GM19468 (cell line): ENCODE data around the gene FAT1.
"Not testable (repeated sequence)": the region's sequence is repeated elsewhere in the genome, so short reads cannot be mapped to it uniquely, and the experiment has no call there.

Source experiments
- ATAC-seq: cut with Tn5 transposase; IDR thresholded peaks from one replicate; pipeline ENCODE4 v1.9.1; 2021; ENCODE audit warnings: mild to moderate bottlenecking, moderate library complexity, moderate number of reproducible peaks; ENCODE audit not compliant: unreplicated experiment; ENCODE audit errors: extremely low read depth

The FAT1 gene

GRCh38 chr4:186666252-186666651 lies 57.4 kb downstream of the FAT1 start:
- no peak for ATAC-seq

- no peak for ATAC-seq
Observed at GRCh38 chr4:186660403-186660802, 63.3 kb downstream of the FAT1 start.

DNA sequence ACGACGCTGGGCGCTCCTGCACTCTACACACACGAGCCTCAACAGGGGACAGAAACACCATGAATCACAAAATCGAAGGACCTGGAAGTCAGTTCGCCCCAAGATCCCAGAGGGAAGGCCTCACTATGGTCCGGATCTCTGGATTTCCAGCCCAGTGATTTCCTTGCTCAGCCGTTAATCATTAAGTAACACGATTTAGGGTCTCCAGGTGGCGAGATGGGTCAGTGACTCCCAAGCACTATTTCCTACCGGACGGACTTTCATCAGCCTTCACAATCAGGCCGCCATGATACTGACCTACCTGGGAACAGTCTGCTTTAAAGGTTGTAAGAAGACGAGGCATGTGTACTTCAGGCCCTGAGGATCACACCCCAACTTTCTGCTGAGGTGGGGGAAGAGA lies 63.7 kb downstream of the FAT1 start:
- ATAC-seq, result no peak

- not testable (repeated sequence) for ATAC-seq
Observed at GRCh38 chr4:186659456-186659855, 64.2 kb downstream of the FAT1 start.

DNA sequence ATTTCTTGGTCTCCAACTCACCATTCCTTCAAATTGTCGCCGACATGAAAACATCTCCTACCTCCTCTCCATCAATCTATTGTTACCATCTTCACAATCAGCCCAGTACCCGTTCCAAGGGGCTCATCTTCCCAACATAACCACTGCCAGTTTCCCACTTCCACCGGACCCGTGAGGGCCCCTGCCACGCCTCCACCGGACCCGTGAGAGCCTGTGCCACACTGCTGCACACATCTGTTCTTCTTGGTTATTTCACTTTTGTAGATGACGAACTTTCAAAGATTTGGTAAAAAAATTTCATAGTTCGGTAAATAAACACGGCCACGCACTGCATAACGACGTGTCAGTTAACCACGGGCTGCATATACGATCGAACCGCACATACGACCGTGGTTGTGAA lies 65.0 kb downstream of the FAT1 start:
- ATAC-seq, result no peak

DNA sequence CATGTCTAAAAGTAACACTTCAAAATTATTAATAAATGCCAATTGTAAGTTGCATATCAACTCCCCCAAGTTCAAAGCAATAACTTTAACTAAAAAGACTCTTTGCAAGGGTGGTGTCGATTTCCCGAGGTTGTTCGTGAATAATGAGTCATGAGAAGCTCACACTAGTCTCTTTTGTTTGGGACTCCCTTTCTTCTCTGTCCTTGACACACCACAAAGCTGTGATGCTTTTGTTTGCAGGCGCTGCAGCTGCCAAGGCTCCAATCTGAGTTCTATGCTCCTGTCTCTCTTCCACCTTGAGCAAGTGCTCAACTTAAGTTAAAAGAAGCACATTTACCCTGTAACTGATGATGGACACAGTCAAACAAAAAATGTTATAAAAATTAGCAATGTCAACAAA lies 65.9 kb downstream of the FAT1 start:
- ATAC-seq, result no peak

DNA sequence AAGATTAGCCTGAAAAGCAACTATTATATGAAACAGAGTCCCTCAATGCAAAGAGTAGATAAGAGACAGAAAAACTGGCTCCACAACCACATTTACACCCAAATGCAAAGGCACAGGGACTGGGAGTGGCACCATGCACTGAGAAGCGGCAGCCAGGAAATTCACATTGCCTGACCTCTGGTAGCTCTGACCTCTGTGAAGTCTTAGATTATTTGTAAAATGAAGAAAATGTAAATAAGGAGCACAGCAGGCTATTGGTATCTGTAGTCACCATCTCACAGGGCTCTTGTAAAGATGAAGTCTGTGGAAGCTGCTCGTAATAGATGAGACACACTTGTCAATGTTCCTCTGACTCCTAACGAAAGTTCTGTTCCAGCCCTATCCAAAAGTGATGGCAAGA lies 69.7 kb downstream of the FAT1 start:
- ATAC-seq, result no peak

DNA sequence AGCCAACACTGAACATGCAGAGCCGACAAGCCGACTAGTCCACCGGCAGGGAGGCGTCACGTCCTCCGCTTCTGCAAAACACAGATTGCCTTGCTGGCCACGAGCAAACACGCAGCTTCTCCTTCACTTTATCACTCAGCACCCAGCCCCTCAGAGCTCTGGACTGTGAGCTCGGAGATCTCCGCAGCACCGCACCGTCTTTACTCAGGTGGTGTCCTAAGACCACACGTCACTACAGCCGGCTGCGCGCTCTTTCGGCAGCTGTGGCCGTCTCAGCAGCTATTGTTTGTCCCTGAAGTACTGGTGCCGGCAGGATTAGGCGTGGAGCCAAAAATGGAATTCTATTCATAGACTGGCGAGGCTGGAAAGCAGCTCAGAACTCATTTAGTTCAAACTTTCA lies 72.0 kb downstream of the FAT1 start:
- ATAC-seq, result no peak

GRCh38 chr4:186651181-186651603 lies 72.5 kb downstream of the FAT1 start:
- ATAC-seq, result no peak

GRCh38 chr4:186650401-186651180 lies 73.1 kb downstream of the FAT1 start:
- no peak for ATAC-seq

DNA sequence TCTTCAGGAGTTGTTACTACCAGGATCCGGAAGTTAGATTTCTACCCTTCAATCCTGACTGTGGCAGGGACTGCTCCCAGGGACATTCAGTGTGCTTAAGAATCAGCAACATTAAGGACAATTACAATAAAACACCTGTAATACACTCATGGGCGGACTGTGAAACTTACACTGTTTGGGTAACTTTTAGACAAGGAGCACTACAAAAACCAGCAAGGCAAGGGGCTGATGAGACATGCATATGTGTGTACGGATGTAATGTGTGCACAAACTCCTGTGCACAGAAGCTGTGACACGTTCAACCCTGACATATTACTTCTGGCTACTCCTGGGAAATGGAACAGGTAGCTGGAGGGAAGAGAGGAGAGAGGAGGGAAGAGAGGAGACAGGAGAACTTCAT lies 75.8 kb downstream of the FAT1 start:
- ATAC-seq, result no peak

GRCh38 chr4:186644737-186645261 lies 78.9 kb downstream of the FAT1 start:
- no peak for ATAC-seq

DNA sequence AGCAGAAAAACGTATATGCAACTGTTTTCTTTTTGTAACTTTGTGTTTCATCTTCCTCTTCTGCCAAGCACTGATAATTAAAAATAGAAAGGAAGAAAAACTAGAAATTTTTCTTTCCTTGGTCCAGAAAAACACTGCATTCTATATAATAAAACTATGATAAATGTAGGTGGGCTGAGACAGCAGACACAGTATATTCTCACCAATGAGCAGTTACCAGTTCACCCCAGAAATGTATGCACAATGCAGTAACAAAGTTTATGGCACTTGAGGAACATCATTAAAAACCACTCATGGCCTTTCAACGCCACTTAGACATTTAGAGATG lies 79.4 kb downstream of the FAT1 start:
- ATAC-seq, result no peak

GRCh38 chr4:186643501-186644310 lies 80.0 kb downstream of the FAT1 start:
- no peak for ATAC-seq

- ATAC-seq, result no peak
Observed at GRCh38 chr4:186642998-186643397, 80.7 kb downstream of the FAT1 start.

DNA sequence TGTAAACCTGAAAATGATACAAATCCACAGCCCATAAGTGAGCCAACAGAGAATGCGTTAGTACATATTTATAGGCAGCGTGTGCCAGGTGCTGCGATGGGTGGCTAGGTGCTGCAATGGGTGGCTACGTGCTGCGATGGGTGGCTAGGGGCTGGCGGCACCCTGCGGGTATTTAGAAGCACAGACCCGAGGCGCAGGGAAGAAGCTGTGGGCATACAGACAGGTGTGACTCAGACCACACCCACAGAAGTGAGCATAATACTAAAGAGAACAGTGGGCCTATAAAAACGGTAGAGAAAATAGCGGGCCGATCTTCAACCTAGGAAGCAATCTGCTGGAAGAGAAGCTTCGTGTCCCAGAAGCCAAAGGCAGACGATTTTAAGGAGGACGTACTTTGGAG lies 81.1 kb downstream of the FAT1 start:
- ATAC-seq, result no peak

- no peak for ATAC-seq
Observed at GRCh38 chr4:186634591-186635128, 89.0 kb downstream of the FAT1 start.

DNA sequence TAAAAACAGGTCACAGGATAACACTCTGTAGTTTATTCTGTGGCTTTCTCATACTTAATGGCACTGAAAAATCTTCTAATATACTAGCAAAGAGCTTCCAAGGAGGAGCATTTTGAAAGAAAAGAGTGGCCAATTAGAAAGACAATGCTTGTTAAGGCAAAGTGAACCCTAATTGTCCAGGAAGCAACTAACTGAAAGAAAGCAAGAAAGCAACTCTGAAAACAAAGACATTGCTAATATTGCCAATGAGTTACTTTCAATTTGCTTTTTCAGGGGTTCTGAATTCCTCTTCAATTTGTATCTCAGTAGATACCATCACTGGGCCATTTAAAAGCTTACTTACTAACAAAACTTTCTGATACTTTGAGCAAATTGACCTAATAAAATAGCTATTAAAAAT lies 89.8 kb downstream of the FAT1 start:
- no peak for ATAC-seq

DNA sequence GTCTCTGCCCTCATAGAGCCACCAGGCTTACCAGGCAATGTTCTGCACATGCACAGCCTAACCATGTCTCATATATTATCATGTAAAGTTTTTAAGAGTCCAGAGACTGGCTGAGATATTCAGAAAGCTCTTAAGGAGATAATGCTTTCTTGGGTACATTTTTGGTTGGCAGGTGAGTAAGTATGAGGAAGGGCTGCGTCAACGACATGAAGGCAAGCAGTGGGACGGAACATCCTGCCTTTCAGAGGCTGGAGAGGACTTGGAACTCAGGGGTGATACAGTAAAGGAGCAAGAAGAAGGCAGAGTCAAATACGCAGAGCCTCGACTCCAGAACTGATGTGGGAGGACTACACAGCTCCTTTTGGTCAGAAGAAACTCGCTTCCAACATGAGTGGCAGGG lies 93.5 kb downstream of the FAT1 start:
- ATAC-seq, result no peak

GRCh38 chr4:186628058-186628711 lies 95.5 kb downstream of the FAT1 start:
- no peak for ATAC-seq
